HG02885 (cell line): Measurements from ENCODE around the gene SLC25A20.
A peak's percentile ranks its signal among the peaks of the same experiment; 100 is the strongest.
"Not testable (repeated sequence)": the region's sequence is repeated elsewhere in the genome, so short reads cannot be mapped to it uniquely, and the experiment has no call there.

Experiments
- ATAC-seq: cut with Tn5 transposase; IDR thresholded peaks from one replicate; pipeline ENCODE4 v1.9.1; 2021; ENCODE audit warnings: mild to moderate bottlenecking; ENCODE audit not compliant: unreplicated experiment, poor library complexity

The SLC25A20 gene

DNA sequence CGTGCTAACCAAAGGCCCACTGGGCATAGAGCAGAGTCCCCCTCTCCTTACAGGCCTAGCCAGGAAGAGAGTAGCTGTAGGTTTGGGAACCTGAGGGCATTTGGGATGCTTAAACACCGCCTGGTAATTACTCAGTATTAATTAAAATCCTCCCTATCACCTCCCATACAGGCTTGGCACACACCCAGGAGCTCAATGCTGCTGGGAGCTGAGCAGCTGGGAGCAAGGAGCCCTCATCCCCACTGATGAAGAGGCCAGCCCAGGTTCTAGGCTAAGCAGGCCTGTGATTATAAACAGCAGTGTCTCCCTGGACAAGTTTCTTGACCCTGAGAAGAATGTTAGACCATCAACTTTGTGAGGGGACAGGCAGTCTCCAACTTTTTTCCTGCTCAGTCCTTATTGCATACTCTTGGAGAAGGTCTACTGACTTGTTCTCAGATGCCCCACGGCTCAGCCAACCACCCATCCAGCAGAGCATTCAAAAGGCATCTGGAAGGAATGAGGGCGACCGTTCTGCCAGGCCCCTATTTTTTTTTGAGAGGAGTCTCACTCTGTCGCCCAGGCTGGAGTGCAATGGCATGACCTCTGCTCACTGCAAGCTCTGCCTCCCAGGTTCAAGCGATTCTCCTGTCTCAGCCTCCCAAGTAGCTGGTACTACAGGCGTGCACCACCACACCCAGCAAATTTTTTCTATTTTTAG is 49.7 kb downstream of the SLC25A20 start:
- no peak for ATAC-seq

DNA sequence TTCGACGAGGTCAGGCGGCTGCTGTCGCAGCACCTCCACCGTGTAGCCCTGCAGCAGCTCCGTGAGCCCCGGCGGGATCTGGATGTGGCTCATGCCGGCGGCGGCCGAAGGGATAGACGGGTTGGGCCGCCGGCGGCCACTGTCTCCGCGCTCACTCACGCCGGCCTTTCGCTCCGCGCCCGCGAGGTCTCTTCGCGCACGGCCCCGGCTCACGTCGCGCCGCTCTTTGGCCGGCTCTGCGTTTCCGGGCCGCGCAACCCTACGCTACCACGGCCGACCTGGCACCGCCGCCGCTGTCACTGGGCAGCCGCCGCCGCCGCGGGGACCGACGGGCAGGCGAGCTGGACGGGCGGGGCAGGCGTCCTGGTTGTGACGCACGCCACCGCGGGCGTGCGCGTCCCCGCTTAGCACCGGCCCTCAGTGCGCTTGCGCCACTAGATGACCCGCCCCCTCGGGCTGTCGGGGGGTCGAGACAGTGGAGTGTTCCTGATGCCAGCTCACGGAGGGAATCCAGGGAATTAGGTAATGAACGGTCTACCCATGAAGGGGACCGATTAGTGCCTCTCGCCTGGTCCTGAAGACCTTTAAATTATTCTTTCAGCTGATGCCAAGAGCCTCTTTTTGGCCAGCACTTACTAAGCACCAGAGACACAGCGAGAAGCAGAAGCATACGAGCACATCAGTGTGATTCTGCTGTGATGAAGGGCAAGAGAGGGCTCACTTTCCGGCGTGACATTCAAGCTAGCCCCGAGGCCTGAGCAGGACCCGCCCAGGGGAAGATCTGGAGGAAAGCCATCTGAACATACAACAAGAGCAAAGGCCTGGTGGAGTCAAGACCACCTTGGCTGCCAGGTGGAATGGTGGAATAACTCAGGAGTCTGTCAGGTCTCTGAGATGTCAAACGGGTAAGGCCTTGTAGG is 50.9 kb downstream of the SLC25A20 start, which contains the start of gene PRKAR2A:
Gene PRKAR2A, minus strand, starts transcription at position 371 of the 920 bp plus-strand sequence. Its CDS starts 278 bp downstream, at position 93.
- peak; percentile 88 for ATAC-seq

DNA sequence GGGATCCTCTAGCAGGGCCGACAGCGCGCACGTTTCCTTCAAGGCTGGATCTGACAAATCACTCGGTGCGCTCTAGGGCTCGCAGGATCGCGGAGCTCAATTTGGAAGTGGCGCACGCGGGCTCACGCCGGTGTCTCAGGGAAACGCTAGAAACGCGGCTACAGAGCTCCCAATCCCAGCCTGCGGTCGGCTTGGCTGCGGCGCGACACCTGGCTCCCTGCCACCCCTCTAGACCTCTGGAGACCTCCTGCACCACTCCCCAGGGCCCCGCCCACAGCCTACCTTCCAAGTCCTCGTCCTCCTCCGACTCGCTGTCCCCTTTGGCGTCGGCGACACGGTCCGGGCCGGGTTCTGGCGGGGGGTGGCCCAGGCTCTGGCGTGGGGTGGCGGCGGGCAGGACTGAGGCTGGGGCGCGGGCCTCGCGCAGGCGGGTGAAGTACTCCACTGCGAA is 51.6 kb downstream of the SLC25A20 start:
- ATAC-seq = peak; percentile 48

DNA sequence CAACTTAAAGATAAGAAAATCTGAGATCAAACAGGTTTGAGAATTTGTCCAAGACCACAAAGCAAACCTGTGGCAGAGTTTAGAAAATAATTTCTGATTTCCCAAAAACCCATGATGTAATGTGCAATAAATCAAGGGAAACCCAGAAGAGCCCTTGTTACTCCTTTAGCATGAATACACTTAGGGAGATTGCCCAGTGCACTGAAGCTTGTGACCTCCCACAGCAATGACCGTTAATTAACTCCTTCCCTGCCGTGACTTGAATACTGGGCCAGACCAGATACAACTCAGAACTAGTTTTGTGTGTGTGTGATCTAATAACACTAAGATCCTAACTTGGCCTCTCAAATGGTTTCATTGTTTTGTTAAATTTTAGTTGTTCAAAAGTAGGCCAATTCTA is 53.5 kb downstream of the SLC25A20 start:
- no peak for ATAC-seq

DNA sequence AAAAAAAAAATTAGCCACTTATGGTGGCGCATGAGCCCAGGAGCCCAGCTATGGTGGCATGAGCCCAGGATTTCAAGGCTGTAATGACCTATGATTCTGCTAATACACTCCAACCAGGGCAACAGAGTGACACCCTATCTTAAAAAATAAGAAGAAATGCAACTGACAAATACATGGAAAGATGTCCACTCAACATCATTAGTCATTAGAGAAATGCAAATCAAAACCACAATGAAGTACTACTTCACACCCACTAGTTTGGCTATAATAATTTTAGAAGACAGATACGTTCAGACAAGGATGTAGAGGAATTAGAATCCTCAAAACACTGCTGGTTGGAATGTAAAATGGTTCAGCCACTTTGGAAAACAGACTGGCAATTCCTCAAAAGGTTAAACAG is 61.5 kb downstream of the SLC25A20 start:
- no peak for ATAC-seq

DNA sequence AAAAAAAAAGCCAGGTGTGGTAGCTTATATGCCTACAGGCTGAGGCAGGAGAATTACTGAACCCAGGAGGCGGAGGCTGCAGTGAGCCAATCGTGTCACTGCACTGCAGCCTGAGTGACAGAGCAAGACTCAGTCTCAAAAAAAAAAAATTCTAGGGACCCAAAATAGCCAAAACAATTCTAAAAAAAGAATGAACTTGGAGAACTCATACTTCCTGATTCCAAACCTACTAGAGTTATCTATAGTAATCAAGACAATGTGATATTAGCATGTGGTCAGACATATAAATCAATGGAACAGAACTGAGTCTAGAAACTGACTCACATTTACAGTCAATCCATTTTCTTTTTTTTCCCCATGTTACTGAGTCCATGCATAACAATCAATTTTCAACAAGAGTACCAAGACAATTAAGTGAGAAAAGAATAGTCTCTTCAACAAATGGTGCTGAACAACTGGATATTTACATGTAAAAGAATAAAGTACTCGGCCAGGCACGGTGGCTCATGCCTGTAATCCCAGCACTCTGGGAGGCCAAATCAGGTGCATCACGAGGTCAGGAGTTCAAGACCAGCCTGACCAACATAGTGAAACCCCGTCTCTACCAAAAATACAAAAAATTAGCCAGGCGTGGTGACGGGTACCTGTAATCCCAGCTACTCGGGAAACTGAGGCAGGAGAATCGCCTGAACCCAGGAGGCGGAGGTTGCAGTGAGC is 62.9 kb downstream of the SLC25A20 start:
- no peak for ATAC-seq

DNA sequence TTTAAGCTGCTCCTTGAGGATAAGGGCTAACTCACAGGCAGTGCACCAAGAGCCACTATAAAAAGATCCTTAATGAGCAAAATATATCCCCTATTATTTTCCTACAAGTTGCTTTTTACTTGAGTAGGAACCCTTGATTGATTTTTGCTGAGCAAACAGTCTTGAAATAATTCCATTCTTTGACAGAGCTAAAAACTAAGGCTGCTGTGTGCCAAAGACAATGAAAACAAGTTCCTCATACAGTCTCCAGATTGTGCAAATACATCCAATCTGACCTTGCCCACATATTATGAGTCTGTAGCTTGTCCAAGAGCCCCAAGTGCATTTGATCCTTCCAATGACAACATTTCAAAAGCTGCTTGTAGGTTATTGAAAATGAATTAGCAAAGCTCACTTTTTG is 66.0 kb downstream of the SLC25A20 start:
- ATAC-seq = no peak

DNA sequence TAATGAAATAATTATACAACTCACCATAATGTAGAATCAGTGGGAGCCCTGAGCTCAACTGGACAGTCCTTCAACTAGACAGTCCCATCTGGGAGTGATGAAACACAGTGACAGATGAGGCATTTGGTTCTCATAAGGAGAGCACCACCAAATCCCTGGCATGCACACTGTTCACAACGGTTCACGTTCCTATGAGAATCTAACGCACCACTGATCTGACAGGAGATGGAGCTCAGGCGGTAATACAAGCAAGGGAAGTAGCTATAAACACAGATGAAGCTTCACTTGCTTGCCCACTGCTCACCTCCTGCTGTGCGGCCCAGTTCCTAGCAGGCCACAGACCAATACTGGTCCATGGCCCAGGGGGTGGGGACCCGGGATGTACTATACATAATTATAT is 68.0 kb downstream of the SLC25A20 start:
- no peak for ATAC-seq

DNA sequence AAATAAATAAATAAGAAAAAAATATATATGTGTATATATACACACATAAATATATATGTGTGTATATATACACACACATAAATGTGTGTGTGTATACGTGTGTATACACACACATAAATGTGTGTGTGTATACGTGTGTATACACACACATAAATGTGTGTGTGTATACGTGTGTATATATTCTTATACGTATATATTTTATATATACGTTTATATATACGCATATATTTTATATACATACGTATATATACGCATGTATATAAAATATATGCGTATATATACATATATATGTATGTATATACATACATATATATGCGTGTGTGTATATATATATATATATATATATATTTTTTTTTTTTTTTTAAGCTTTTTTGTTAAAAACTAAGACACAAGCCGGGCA is 69.2 kb downstream of the SLC25A20 start:
- not testable (repeated sequence) for ATAC-seq

DNA sequence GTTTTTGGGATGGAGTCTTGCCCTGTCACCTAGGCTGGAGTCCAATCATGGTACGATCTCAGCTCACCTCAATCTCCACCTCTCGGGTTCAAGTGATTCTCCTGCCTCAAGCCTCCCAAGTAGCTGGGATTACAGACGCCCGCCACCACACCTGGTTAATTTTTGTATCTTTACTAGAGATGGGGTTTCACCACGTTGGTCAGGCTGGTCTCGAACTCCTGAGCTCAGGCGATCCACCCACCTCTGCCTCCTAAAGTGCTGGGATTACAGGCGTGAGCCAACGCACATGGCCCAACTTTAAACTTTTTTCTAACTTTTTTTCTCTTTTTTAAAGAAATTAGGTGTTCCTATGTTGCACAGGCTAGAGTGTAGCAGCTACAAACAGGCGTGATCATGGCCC is 70.8 kb downstream of the SLC25A20 start:
- ATAC-seq = not testable (repeated sequence)

DNA sequence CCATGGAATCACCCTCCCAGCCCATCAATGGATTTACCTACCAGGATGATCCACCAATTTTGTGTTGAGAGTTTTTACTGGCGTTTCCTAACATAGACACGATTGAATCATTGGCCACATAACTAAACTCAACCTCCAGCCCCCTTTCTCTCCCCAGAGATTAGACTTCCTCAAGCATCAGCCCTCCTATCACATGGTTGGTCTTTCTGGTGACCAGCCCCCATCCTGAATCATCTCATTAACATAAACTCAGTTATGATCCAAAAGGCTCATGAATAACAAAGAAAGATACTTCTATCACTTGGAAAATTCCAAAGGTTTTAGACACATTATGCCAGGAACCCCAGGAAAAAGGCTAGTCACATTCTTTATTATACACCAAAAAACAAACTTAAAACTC is 72.2 kb downstream of the SLC25A20 start:
- no peak for ATAC-seq

DNA sequence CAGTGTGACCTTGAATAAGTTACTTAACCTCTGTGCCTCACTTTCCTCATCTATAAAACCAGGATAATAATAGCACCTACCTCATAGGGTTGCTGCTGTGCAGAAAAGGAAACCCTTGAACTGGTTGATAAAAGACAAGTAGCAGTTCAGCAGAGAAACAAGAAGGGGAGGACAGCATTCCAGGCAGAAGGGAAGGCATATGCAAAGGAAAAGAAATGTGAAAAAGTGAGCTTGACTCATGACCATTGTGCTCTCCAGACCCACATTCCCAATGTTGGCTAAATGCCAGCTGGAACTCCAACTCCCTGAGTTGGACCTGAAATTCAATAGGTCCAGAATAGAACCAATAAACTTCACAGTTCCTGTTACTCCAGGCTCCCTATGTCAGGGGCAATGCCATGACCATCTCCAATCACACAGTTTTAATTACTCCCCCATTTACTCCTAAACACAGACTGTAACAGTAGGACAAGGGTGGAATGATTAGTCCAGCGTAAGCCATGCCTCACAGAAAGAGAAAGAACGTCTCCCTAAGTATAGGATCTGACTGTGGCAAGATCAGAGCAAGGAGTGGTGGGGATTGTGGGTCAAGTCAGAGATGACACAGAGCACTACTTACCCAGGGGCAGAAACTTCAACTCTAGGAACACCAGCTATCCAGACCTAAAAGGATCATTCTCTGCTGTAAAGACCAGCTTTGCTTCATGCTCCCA is 77.9 kb downstream of the SLC25A20 start:
- ATAC-seq = no peak

DNA sequence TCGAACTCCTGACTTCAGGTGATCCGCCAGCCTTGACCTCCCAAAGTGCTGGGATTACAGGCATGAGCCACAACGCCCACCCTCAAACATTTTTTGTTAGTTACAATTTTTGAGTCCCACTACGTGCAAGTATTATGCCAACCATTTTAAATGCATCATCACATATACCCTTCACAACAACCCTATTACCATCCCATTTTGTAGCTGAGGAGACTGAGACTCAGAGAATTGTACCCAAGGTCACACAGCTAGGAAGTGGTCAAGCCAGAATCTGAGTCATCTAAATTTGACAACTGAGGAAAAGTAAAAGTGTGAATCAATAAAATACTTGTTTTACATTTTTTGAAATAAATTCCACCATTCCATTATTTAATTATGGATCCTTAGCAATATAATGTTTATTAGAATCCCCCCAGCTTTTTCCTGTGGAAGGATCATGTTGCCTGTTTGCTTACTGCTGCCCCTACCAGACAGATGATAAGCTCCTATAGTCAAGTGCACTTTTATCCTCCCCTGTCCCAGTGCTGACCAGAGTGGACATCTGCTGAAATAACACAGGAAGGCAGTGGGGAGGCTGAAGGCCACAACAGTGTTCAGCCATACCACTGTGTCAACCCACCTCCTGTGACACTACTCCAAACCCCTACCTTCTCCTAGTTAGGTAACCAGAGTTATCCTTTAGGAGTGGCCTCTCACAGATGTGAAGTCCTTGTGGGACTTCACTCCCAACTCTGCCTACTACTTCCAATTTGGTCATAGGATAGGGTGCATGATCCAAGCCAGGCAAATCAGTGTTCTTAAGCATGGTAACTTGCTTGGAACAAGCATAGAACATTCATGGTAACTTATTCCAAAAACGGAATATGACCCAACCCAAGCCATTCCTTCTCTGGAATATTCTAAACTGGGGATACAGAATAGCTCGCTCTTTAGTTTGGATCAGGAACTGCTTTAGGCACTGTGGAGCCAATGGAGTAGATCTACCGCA is 79.2 kb downstream of the SLC25A20 start:
- ATAC-seq = no peak

DNA sequence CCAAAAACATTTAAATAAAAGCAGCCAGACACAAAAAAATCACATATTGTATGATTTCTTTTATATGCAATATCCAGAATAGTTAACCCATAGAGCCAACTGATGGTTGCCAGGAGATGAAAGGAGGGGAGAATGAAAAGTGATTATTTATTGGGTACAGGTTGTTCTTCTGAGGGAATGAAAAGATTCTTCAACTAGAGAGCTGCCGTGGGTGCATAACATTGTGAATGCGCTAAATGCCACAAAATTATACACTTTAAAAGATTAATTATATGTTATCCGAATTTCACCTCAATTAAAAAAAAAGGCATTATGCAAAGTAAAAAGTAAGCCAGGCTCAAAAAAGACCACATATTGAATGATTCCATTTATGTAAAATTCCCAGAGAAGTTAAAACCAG is 87.2 kb downstream of the SLC25A20 start:
- ATAC-seq = no peak
